Caco-2 (cell line): Measurements from ENCODE around the gene MAML1. TPM values are rescaled to one million over a fixed set of nuclear protein-coding genes. Genes with fewer than 3 reads are reported as not detected.

Experiments used
- BruUV-seq: library from RNA; stranded (reverse); fragments of 400-500 nt; replicated peaks from 2 replicates; lab custom pipeline; 2021; lab: Mats Ljungman, UMichigan
- CTCF ChIA-PET: fragments of 300-600 bp; sonication (Branson Sonifier 250); formaldehyde crosslinking; loops from one replicate; lab custom pipeline; 2022; ENCODE audit warnings: antibody characterized with exemption; lab: Charles Lee
- POLR2A ChIA-PET: fragments of 300-600 bp; sonication (Branson Sonifier 250); formaldehyde crosslinking; loops from one replicate; lab custom pipeline; 2022; ENCODE audit warnings: antibody characterized with exemption; lab: Charles Lee
- DNase-seq, 2 experiments: peaks; one replicate each; pipeline versions ENCODE4 v3.0.0 to v3.0.0-alpha.2; 2020 to 2022
- H3K27me3 ChIP-seq: replicated peaks from 2 replicates; pipeline ENCODE4 v1.6.0; 2011; ENCODE audit warnings: low read length; ENCODE audit not compliant: control insufficient read depth, insufficient read depth
- H3K36me3 ChIP-seq: 2 replicates; pipeline ENCODE4 v1.5.1; 2011; ENCODE audit warnings: low read length; ENCODE audit not compliant: control insufficient read depth, insufficient read depth
- H3K4me1 ChIP-seq: fragments of 250-450 bp; sonication (Bioruptor Pico); 2 replicates; pipeline ENCODE4 v1.5.1; 2020; ENCODE audit warnings: mild to moderate bottlenecking
- H3K4me3 ChIP-seq: 2 replicates; pipeline ENCODE4 v1.5.1; 2011; ENCODE audit warnings: low read depth, mild to moderate bottlenecking, control low read depth, low read length
- H3K9me3 ChIP-seq: fragments of 250-450 bp; sonication (Bioruptor Pico); 2 replicates; pipeline ENCODE4 v1.5.1; 2020; ENCODE audit warnings: mild to moderate bottlenecking, moderate library complexity
- H3K27ac Mint-ChIP-seq: one replicate; pipeline ENCODE4 v1.8.0; 2022; ENCODE audit warnings: mixed read lengths; ENCODE audit not compliant: unreplicated experiment
- H3K27me3 Mint-ChIP-seq: one replicate; pipeline ENCODE4 v1.8.0; 2022; ENCODE audit warnings: mixed read lengths; ENCODE audit not compliant: insufficient read depth, unreplicated experiment
- H3K36me3 Mint-ChIP-seq: one replicate; pipeline ENCODE4 v1.8.0; 2022; ENCODE audit warnings: mild to moderate bottlenecking, mixed read lengths; ENCODE audit not compliant: insufficient read depth, unreplicated experiment
- H3K4me1 Mint-ChIP-seq: one replicate; pipeline ENCODE4 v1.8.0; 2022; ENCODE audit warnings: low read depth, mixed read lengths; ENCODE audit not compliant: unreplicated experiment
- H3K4me3 Mint-ChIP-seq: one replicate; pipeline ENCODE4 v1.8.0; 2022; ENCODE audit warnings: mild to moderate bottlenecking, moderate library complexity, mixed read lengths; ENCODE audit not compliant: unreplicated experiment
- H3K9me3 Mint-ChIP-seq: one replicate; pipeline ENCODE4 v1.8.0; 2022; ENCODE audit warnings: mixed read lengths; ENCODE audit not compliant: unreplicated experiment
- CTCF ChIP-seq, 2 experiments: fragments of 200-600 bp in 1 of 2; IDR thresholded peaks; 1 replicate in 1 of 2; 2 replicates in 1 of 2; pipeline versions ENCODE4 v1.5.1 to v1.8.0; 2011 to 2022; ENCODE audit warnings: antibody characterized with exemption in 1 of 2, control low read depth in 1 of 2, inconsistent platforms in 1 of 2, low read depth in 1 of 2, low read length in 1 of 2, mild to moderate bottlenecking in 1 of 2, moderate library complexity in 1 of 2; ENCODE audit not compliant: insufficient read depth in 1 of 2, severe bottlenecking in 1 of 2, unreplicated experiment in 1 of 2
- intact Hi-C: fragments of 100-400 bp; cut with micrococcal nuclease; formaldehyde crosslinking; loops from one replicate; pipeline ENCODE4 v1.10.0; 2022; ENCODE audit not compliant: unreplicated experiment
- total RNA-seq: library from RNA; stranded (reverse); gene quantifications from 2 replicates; pipeline ENCODE4 v1.2.3, GENCODE V29; 2022

The MAML1 gene
- total RNA-seq, 1 experiment from 2014 or later = 41.3 TPM

GRCh38 chr5:179720222-179720621, 12.4 kb upstream of the MAML1 start:
- Histone ChIP-seq H3K4me3 (no peak overlapping the region), H3K9me3 (no peaks in the 10 kb centered on the region), H3K4me1 (no peaks in the 10 kb centered on the region), H3K36me3 (peaks cover 12% of the 10 kb centered on the region), H3K27me3 (no peaks in the 10 kb centered on the region)
- Mint-ChIP-seq H3K36me3 (peaks cover 96% of the 10 kb centered on the region), H3K27ac (no peak overlapping the region), H3K4me3 (no peak overlapping the region), H3K4me1 (no peaks in the 10 kb centered on the region), H3K9me3 (no peaks in the 10 kb centered on the region), H3K27me3 (no peaks in the 10 kb centered on the region)
- intact Hi-C loops = no loop called here
- no peak for TF ChIP-seq CTCF (IDR thresholded peaks at IDR 0.05; ENCODE audit: insufficient read depth in 1 of 2, low read depth in 1 of 2, low read length in 1 of 2, severe bottlenecking in 1 of 2, unreplicated experiment in 1 of 2)
- no TSS peak for BruUV-seq
- ChIA-PET CTCF (no interaction called here), POLR2A (no interaction called here)
- no peak for DNase-seq

- H3K27me3 Mint-ChIP-seq = no peaks in the 10 kb centered on the region
- Histone ChIP-seq H3K4me1 (no peaks in the 10 kb centered on the region), H3K27me3 (no peaks in the 10 kb centered on the region), H3K9me3 (no peaks in the 10 kb centered on the region), H3K4me3 (no peak overlapping the region), H3K36me3 (peaks cover 9% of the 10 kb centered on the region)
- CTCF ChIA-PET = no interaction called here
- DNase-seq = no peak
- H3K27ac Mint-ChIP-seq = peak overlapping the region; percentile 62
- H3K4me3 Mint-ChIP-seq = no peak overlapping the region
- H3K36me3 Mint-ChIP-seq = peaks cover 91% of the 10 kb centered on the region
- POLR2A ChIA-PET = interaction anchor here (1.2 kb wide), 1 partner anchor 31 kb away, joined by 4 read pairs; no protein-coding TSS in a partner anchor
- no TSS peak for BruUV-seq
- intact Hi-C loops = no loop called here
- H3K4me1 Mint-ChIP-seq = no peaks in the 10 kb centered on the region
- no peaks in the 10 kb centered on the region for H3K9me3 Mint-ChIP-seq
- TF ChIP-seq CTCF (IDR thresholded peaks at IDR 0.05; ENCODE audit: insufficient read depth in 1 of 2, low read depth in 1 of 2, low read length in 1 of 2, severe bottlenecking in 1 of 2, unreplicated experiment in 1 of 2) = no peak
Observed at GRCh38 chr5:179724163-179724562, 8.5 kb upstream of the MAML1 start.

GRCh38 chr5:179727106-179727505, 5.5 kb upstream of the MAML1 start:
- Histone ChIP-seq H3K27me3 (no peaks in the 10 kb centered on the region), H3K9me3 (no peaks in the 10 kb centered on the region), H3K4me3 (no peak overlapping the region), H3K4me1 (peaks cover 4% of the 10 kb centered on the region; the same call in 1 of the 2 replicates), H3K36me3 (peaks cover 6% of the 10 kb centered on the region)
- Mint-ChIP-seq H3K36me3 (peaks cover 90% of the 10 kb centered on the region), H3K4me1 (no peaks in the 10 kb centered on the region), H3K27ac (no peak overlapping the region), H3K9me3 (no peaks in the 10 kb centered on the region), H3K27me3 (no peaks in the 10 kb centered on the region), H3K4me3 (no peak overlapping the region)
- CTCF ChIA-PET = no interaction called here
- POLR2A ChIA-PET = no interaction called here
- BruUV-seq = no TSS peak
- intact Hi-C loops = no loop called here
- TF ChIP-seq CTCF (IDR thresholded peaks at IDR 0.05; ENCODE audit: insufficient read depth in 1 of 2, low read depth in 1 of 2, low read length in 1 of 2, severe bottlenecking in 1 of 2, unreplicated experiment in 1 of 2) = no peak
- DNase-seq = no peak
